ENCODE data around the gene MOCOS.

The MOCOS gene

GRCh38 chr18:36264283-36264682 is 77.0 kb downstream of the MOCOS start:
- Histone ChIP-seq H3K27ac (ENCODE audit: low read depth, low read length) (no peak overlapping the region), H3K36me3 (ENCODE audit: insufficient read depth, low read length) (no peaks in the 10 kb centered on the region), H2AFZ (ENCODE audit: low read length, unreplicated experiment) (no peak overlapping the region), H3K27me3 (ENCODE audit: insufficient read depth, low read length) (no peaks in the 10 kb centered on the region), H3K79me2 (ENCODE audit: control insufficient read depth, insufficient read depth, low read length, unreplicated experiment) (no peaks in the 10 kb centered on the region), H3K4me1 (ENCODE audit: control insufficient read depth, insufficient read depth, low read length, unreplicated experiment) (no peaks in the 10 kb centered on the region), H3K4me3 (ENCODE audit: low read depth, low read length) (no peak overlapping the region)

- H2AFZ ChIP-seq (ENCODE audit: low read length, unreplicated experiment): no peak overlapping the region
- H3K4me3 ChIP-seq (ENCODE audit: low read depth, low read length): no peak overlapping the region
- no peaks in the 10 kb centered on the region for H3K36me3 ChIP-seq (ENCODE audit: insufficient read depth, low read length)
- no peaks in the 10 kb centered on the region for H3K27me3 ChIP-seq (ENCODE audit: insufficient read depth, low read length)
- H3K4me1 ChIP-seq (ENCODE audit: control insufficient read depth, insufficient read depth, low read length, unreplicated experiment): no peaks in the 10 kb centered on the region
- no peak overlapping the region for H3K27ac ChIP-seq (ENCODE audit: low read depth, low read length)
- H3K79me2 ChIP-seq (ENCODE audit: control insufficient read depth, insufficient read depth, low read length, unreplicated experiment): no peaks in the 10 kb centered on the region
These were observed 77.7 kb downstream of the MOCOS start for GRCh38 chr18:36265015-36265414.

GRCh38 chr18:36269157-36269556 is 81.9 kb downstream of the MOCOS start:
- H3K4me1 ChIP-seq (ENCODE audit: control insufficient read depth, insufficient read depth, low read length, unreplicated experiment): no peaks in the 10 kb centered on the region
- H3K27ac ChIP-seq (ENCODE audit: low read depth, low read length): no peak overlapping the region
- H3K27me3 ChIP-seq (ENCODE audit: insufficient read depth, low read length): no peaks in the 10 kb centered on the region
- H3K4me3 ChIP-seq (ENCODE audit: low read depth, low read length): no peak overlapping the region
- H3K36me3 ChIP-seq (ENCODE audit: insufficient read depth, low read length): 0 out of 2 replicates have a peak, but pooled peaks cover 2% of the 10 kb centered on the region
- no peaks in the 10 kb centered on the region for H3K79me2 ChIP-seq (ENCODE audit: control insufficient read depth, insufficient read depth, low read length, unreplicated experiment)
- no peak overlapping the region for H2AFZ ChIP-seq (ENCODE audit: low read length, unreplicated experiment)

- Histone ChIP-seq H3K36me3 (ENCODE audit: insufficient read depth, low read length) (0 out of 2 replicates have a peak, but pooled peaks cover 2% of the 10 kb centered on the region), H3K79me2 (ENCODE audit: control insufficient read depth, insufficient read depth, low read length, unreplicated experiment) (no peaks in the 10 kb centered on the region), H3K27ac (ENCODE audit: low read depth, low read length) (no peak overlapping the region), H3K27me3 (ENCODE audit: insufficient read depth, low read length) (no peaks in the 10 kb centered on the region), H3K4me3 (ENCODE audit: low read depth, low read length) (no peak overlapping the region), H2AFZ (ENCODE audit: low read length, unreplicated experiment) (no peak overlapping the region), H3K4me1 (ENCODE audit: control insufficient read depth, insufficient read depth, low read length, unreplicated experiment) (no peaks in the 10 kb centered on the region)
These were observed 83.9 kb downstream of the MOCOS start for GRCh38 chr18:36271153-36271552.

GRCh38 chr18:36273347-36273746 is 86.0 kb downstream of the MOCOS start:
- H3K79me2 ChIP-seq (ENCODE audit: control insufficient read depth, insufficient read depth, low read length, unreplicated experiment): no peaks in the 10 kb centered on the region
- no peaks in the 10 kb centered on the region for H3K4me1 ChIP-seq (ENCODE audit: control insufficient read depth, insufficient read depth, low read length, unreplicated experiment)
- 0 out of 2 replicates have a peak, but pooled peaks cover 2% of the 10 kb centered on the region for H3K36me3 ChIP-seq (ENCODE audit: insufficient read depth, low read length)
- no peak overlapping the region for H2AFZ ChIP-seq (ENCODE audit: low read length, unreplicated experiment)
- H3K27me3 ChIP-seq (ENCODE audit: insufficient read depth, low read length): peaks cover 12% of the 10 kb centered on the region
- no peak overlapping the region for H3K27ac ChIP-seq (ENCODE audit: low read depth, low read length)
- no peak overlapping the region for H3K4me3 ChIP-seq (ENCODE audit: low read depth, low read length)

GRCh38 chr18:36274083-36274715 is 86.9 kb downstream of the MOCOS start:
- H3K4me1 ChIP-seq (ENCODE audit: control insufficient read depth, insufficient read depth, low read length, unreplicated experiment): no peaks in the 10 kb centered on the region

GRCh38 chr18:36275561-36275960 is 88.3 kb downstream of the MOCOS start:
- no peaks in the 10 kb centered on the region for H3K4me1 ChIP-seq (ENCODE audit: control insufficient read depth, insufficient read depth, low read length, unreplicated experiment)
- H3K36me3 ChIP-seq (ENCODE audit: insufficient read depth, low read length): 0 out of 2 replicates have a peak, but pooled peaks cover 2% of the 10 kb centered on the region
- peaks cover 24% of the 10 kb centered on the region for H3K27me3 ChIP-seq (ENCODE audit: insufficient read depth, low read length)
- H3K4me3 ChIP-seq (ENCODE audit: low read depth, low read length): no peak overlapping the region
- no peaks in the 10 kb centered on the region for H3K79me2 ChIP-seq (ENCODE audit: control insufficient read depth, insufficient read depth, low read length, unreplicated experiment)
- H3K27ac ChIP-seq (ENCODE audit: low read depth, low read length): no peak overlapping the region
- no peak overlapping the region for H2AFZ ChIP-seq (ENCODE audit: low read length, unreplicated experiment)

More at GRCh38 chr18:36274083-36274715, 86.9 kb downstream of the MOCOS start:
- Histone ChIP-seq H3K27ac (ENCODE audit: low read depth, low read length) (no peak overlapping the region), H2AFZ (ENCODE audit: low read length, unreplicated experiment) (no peak overlapping the region), H3K4me3 (ENCODE audit: low read depth, low read length) (no peak overlapping the region), H3K36me3 (ENCODE audit: insufficient read depth, low read length) (0 out of 2 replicates have a peak, but pooled peaks cover 2% of the 10 kb centered on the region), H3K27me3 (ENCODE audit: insufficient read depth, low read length) (peaks cover 15% of the 10 kb centered on the region), H3K79me2 (ENCODE audit: control insufficient read depth, insufficient read depth, low read length, unreplicated experiment) (no peaks in the 10 kb centered on the region)

- no peak overlapping the region for H3K27ac ChIP-seq (ENCODE audit: low read depth, low read length)
- no peak overlapping the region for H2AFZ ChIP-seq (ENCODE audit: low read length, unreplicated experiment)
- no peak overlapping the region for H3K4me3 ChIP-seq (ENCODE audit: low read depth, low read length)
- no peaks in the 10 kb centered on the region for H3K79me2 ChIP-seq (ENCODE audit: control insufficient read depth, insufficient read depth, low read length, unreplicated experiment)
- peaks cover 24% of the 10 kb centered on the region for H3K27me3 ChIP-seq (ENCODE audit: insufficient read depth, low read length)
- H3K36me3 ChIP-seq (ENCODE audit: insufficient read depth, low read length): no peaks in the 10 kb centered on the region
- H3K4me1 ChIP-seq (ENCODE audit: control insufficient read depth, insufficient read depth, low read length, unreplicated experiment): no peaks in the 10 kb centered on the region
These were observed 91.7 kb downstream of the MOCOS start for GRCh38 chr18:36279001-36279400.

GRCh38 chr18:36281936-36282335 is 94.6 kb downstream of the MOCOS start:
- Histone ChIP-seq H3K4me3 (ENCODE audit: low read depth, low read length) (no peak overlapping the region), H3K4me1 (ENCODE audit: control insufficient read depth, insufficient read depth, low read length, unreplicated experiment) (no peaks in the 10 kb centered on the region), H3K27me3 (ENCODE audit: insufficient read depth, low read length) (peaks cover 24% of the 10 kb centered on the region), H3K36me3 (ENCODE audit: insufficient read depth, low read length) (no peaks in the 10 kb centered on the region), H3K27ac (ENCODE audit: low read depth, low read length) (no peak overlapping the region), H2AFZ (ENCODE audit: low read length, unreplicated experiment) (no peak overlapping the region), H3K79me2 (ENCODE audit: control insufficient read depth, insufficient read depth, low read length, unreplicated experiment) (no peaks in the 10 kb centered on the region)

GRCh38 chr18:36283448-36283847 is 96.2 kb downstream of the MOCOS start:
- no peaks in the 10 kb centered on the region for H3K79me2 ChIP-seq (ENCODE audit: control insufficient read depth, insufficient read depth, low read length, unreplicated experiment)
- no peak overlapping the region for H3K4me3 ChIP-seq (ENCODE audit: low read depth, low read length)
- no peaks in the 10 kb centered on the region for H3K36me3 ChIP-seq (ENCODE audit: insufficient read depth, low read length)
- no peak overlapping the region for H2AFZ ChIP-seq (ENCODE audit: low read length, unreplicated experiment)
- no peaks in the 10 kb centered on the region for H3K4me1 ChIP-seq (ENCODE audit: control insufficient read depth, insufficient read depth, low read length, unreplicated experiment)
- no peak overlapping the region for H3K27ac ChIP-seq (ENCODE audit: low read depth, low read length)
- peaks cover 14% of the 10 kb centered on the region for H3K27me3 ChIP-seq (ENCODE audit: insufficient read depth, low read length)

- Histone ChIP-seq H3K27me3 (ENCODE audit: insufficient read depth, low read length) (peaks cover 18% of the 10 kb centered on the region), H3K79me2 (ENCODE audit: control insufficient read depth, insufficient read depth, low read length, unreplicated experiment) (no peaks in the 10 kb centered on the region), H3K27ac (ENCODE audit: low read depth, low read length) (no peak overlapping the region)
These were observed 97.0 kb downstream of the MOCOS start for GRCh38 chr18:36284268-36284667.

More at GRCh38 chr18:36284268-36284667, 97.0 kb downstream of the MOCOS start:
- H3K4me1 ChIP-seq (ENCODE audit: control insufficient read depth, insufficient read depth, low read length, unreplicated experiment): no peaks in the 10 kb centered on the region
- no peak overlapping the region for H2AFZ ChIP-seq (ENCODE audit: low read length, unreplicated experiment)
- H3K36me3 ChIP-seq (ENCODE audit: insufficient read depth, low read length): no peaks in the 10 kb centered on the region
- H3K4me3 ChIP-seq (ENCODE audit: low read depth, low read length): no peak overlapping the region

Measured in ACC112 (cell line).